Non-pigmented ciliary epithelial cell (primary cell): ENCODE results near the gene GPR143.

Source experiments
- DNase-seq: peaks from one replicate; pipeline ENCODE4 v3.0.0-alpha.2; 2010; ENCODE audit warnings: low read depth

The GPR143 gene

DNA sequence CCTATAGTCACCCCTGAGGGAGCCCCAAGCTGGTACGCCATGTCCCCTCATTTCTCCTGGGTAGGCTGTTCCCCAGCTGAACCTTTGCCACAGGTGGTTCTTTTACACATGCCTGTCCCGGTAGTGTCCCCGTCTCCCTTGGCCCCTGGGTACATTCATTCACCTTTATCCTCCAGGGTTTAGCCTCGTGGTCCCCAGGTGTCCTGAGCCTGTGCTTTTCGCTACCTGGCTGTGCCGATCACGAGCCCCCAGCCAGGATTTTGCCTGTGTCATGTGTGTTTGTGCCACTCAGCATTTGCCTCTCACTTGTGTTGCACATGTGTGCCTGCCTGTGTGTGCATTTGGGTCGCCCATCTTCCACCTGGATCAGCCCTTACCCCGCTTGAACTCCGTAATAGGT is 57.6 kb downstream of the GPR143 start:
- no peak for DNase-seq

DNA sequence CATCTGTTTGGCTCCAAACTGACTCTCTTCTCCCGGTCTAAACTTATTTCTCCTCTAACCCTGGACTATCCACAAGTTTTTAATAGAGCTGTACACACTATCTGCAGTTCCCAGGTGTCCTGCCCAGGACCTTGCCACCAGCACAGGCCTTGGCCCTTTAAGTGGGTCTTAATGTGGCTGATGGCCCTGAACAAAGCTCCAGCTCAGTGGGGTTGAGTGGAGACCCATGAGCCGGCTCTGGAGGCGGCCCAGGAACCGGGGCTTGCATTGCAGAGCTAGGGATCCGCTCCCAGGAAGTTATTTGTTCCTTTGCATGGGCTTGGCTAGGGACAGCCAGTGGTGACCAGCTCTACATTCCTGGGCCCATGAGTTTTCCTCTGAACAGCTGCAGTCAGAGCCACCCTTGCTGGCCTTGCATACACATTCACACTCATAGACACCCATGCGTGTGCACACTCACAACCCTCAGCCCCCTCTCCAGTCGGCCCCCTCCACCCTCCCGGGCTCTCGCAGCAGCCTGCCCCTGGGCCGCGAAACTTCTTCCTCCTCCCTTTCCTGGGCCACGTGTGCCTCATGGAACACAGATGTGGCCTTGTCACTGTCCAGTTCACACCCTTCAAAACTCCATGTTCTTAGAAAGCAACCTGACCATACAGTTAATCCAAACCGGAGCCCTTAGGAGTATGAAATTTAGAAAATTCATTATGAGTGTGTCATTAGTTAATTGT is 58.2 kb downstream of the GPR143 start:
- no peak for DNase-seq

DNA sequence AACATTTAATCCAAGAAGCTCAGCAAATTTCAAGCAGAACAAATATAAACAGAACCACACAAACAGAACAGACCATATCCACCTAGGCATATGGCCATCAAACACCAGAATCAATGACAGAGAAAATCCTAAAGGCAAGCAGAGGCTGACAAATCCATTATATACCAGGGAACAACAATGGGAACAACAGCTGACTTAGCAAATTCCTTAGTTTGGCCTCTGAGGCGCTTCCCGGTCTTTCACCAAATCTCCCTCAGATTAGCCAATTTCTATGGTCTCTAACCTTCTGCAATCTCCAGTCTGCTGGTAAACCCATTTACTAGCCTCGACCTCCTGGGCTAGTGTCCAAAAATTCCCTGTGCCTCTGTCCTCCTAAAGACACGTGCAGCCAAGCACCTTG is 59.2 kb downstream of the GPR143 start:
- DNase-seq: no peak

DNA sequence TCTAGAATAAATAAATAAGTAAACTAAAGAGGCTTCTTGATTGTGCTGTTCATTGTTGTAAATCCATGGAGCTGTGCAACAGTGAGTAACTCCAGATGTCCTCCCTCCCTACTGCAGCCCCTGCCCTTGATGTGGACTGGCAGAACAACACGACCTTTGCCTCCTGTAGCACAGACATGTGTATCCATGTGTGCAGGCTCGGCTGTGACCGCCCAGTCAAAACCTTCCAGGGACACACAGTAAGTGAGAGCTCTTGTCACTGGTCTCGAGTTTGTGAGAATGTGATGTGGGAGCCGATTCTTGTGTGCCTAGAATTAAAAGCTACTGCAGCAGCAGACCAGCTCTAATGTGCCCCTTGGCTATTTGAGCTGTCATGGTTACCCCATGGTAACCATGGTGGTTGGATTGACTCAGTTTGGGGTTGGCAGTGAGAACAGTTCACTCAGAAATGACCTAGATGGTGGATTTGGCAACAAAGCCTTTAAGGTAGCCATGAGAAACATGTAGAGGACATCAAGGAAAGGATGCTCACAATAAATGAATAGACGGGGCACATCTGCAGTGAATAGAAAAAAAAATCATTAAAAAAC is 60.7 kb downstream of the GPR143 start:
- DNase-seq: no peak

DNA sequence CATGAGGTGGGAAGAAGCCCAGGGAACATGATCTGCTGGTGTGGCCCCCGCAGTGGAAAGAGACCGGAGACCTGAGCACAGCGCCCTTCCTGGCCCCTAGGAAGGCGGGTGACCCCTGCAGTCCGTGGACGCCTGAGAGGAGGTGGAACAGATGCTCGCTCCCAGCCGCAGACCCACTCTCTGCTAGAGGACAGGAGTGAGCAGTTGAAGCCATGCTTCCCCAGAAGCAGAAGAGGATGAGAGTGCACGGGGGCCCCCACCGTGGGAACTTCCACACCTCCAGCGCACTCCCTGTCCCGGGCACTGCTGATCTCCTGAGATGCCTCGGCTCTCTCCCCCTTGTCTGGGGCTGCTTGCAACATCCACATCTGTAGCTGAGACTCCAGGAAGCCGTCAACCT is 62.2 kb downstream of the GPR143 start:
- no peak for DNase-seq

DNA sequence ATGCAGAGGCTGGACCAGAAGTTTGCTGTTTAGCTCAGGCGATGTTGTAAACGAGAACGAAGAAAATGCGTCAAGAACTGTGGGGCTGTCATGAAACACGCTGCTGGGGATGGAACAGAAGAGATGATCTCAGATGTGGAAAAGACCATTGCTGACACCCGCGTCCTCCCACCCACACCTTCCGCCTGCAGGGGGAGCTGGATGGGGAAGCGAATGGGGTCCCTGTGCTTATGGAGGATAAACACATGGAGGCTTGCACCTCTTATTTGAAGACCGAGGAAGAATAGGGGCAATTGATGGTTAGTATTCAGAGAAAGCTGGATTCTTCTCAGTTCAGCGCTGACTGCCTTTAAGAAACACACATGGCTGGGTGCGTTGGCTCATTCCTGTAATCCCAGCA is 63.9 kb downstream of the GPR143 start:
- DNase-seq: no peak

DNA sequence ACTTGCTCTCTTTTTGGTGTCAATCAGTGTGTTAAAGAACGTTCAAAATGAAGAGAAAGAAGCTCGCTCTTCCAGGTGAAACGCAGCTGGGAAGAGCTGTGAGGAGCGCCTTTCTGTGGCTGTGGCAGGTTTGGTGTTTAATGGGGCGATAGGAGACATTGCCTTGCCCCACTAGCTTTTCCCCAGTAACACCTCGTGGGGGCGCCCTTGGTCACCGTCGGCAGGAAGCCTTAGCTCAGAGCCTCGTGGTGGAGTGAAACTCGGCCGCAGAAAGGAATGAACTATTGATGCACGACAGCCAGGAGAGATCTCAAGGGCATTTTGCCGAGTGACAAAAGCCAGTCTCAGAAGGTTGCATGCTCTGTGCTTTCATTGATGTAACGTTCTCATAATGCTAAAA is 65.1 kb downstream of the GPR143 start:
- no peak for DNase-seq

DNA sequence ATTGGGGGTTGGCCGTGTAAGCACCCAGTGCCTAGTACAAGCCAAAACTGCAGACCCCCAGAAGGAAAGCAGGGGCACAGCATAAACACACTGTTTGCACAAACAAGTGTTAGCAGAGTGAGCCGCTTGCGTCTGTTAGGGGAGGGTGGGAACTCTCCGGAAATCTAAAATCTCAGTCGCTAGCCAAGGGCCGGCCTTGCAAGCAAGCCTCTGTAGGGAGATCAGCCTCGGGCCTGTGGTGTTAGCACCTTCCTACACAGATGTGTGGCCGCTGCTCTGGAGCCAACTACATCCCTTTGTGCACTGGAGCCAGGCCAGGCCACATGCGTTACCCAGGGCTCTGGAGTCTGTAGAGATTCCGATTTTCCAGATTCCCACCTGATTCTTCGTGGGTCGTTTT is 67.1 kb downstream of the GPR143 start:
- DNase-seq: no peak

DNA sequence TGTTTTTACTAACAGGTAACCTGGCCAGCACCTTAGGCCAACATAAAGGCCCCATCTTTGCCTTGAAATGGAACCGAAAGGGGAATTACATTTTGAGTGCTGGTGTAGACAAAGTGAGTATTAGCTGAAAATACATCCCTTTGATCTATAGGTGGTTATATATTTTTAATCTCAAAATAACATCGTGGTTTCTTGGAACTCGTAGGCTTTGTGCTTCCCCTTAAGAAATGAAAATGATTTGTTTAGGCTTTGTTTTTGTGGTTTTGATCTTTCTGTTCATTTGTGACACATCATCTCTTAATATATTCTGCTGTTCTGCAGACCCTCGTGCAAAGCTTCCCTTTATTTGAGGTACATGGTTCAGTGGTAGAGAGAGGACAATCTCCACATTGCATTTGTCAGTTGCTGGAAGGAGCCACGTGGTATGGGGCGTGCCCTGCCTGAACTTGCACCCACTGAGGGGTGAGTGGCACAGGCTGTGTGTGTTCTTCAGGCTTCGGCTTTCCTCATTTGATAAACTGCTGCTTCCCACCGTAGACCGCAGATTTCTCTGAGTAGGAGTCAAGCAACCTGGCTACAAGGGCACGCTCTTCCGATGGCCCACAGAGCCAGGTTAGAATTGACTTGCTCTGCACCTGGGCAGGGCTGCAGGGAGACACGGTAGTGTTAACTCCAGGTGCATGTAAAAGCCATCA is 72.2 kb downstream of the GPR143 start:
- no peak for DNase-seq

DNA sequence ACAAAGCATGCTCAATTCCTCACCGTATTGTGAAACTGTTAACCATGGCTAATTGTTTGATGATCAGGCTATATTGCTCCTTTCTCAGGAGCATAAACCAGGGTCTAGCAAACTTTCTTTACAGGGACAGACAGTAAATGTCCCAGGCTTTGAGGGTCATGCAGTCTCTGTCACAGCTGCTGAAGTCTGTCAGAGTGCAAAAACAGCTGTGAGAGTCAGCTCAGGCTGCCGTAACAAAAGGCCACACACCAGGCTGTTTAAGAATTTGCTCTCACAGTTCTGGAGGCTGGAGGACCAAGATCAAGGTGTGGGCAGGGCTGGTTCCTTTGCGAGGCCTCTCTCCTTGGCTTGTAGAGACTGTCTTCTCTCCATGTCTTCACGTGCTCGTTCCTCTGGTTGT is 75.6 kb downstream of the GPR143 start:
- no peak for DNase-seq

DNA sequence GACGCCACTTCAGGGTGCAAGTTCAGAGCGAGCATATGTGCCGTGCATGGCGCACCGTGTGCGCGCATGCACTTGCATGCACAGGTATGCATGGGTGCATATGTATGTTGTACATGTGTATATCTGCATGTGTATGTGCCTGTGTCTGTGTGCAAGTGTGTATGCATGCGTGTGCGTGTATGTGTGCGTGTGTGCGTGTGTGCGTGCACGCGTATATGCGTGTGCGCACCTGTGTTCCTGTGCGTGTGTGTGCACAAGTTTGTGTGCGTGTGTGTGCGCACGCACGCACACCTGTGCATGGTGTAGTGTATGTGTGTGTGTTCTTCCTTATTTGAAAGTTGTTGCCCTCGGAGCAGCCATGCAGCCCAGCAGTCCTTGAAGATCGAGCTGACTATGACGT is 76.8 kb downstream of the GPR143 start:
- no peak for DNase-seq

DNA sequence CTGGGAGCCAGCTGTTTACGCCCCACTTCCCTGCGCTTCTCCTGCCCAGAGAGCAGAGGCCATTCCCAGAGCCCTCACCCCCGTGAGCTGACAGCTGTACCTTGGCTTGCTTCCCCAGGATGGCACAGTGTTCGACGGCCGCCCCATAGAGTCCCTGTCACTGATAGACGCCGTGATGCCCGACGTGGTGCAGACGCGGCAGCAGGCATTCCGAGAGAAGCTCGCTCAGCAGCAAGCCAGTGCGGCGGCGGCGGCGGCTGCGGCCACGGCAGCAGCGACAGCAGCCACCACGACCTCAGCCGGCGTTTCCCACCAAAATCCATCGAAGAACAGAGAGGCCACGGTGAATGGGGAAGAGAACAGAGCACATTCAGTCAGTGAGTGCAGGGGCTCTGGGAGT is 77.7 kb downstream of the GPR143 start:
- DNase-seq: no peak

DNA sequence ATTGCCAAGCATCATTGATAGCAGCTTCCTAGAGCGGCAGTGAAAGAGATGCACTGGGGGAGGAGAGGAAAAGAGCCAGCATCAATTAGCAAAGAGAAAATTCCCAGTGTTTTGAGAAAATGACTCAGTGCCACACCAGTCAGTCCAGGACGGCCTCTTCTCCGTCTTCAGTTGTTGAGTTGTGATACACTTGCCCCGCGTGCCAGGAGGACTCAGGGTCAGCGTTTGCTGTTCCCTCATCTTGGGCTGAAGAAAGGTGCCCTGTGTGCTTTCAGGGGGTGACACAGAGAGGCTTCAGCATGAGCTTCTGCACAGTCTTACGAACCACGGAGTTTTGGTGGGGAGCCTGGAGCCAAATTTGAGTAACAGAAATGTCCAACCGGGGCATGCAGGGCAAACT is 82.3 kb downstream of the GPR143 start:
- DNase-seq: no peak

DNA sequence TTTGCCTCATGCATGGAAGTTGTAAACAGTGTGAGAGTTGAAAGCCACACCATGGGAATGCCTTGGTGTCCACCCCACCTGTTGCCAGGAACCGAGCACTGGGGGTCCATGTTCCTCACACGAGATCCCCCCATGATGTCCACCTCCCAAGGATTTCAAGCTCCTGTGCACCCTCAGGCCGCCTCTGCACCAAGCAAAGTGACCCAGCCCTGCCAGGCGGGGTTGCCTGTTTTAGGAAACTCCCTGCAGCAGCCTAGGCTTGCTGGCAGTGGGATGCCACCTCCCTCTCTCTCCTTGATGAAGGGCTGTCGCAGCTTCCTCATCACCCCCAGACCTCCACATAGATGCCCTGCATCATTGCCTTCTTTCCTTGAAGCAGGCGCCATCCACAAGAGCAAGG is 82.8 kb downstream of the GPR143 start:
- no peak for DNase-seq

DNA sequence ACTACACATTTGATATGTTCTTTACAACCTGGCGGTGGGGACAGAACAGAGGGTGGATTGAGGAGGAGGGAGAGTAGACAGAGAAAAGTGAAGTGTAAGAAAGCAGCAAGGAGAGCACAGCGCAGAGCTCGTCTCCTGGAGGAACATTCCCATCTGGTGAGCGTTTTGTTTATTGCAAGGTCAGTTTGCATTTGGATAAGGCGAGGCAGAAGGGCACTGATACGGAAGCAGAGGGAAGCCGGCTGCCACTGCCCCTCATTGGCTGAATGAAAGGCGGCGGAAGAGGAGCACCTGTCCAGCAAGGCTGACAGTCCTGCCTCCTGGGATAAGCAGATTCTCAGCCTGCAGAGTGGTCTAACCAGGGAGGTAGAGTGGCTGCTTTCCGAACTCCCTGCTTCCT is 83.2 kb downstream of the GPR143 start:
- no peak for DNase-seq

DNA sequence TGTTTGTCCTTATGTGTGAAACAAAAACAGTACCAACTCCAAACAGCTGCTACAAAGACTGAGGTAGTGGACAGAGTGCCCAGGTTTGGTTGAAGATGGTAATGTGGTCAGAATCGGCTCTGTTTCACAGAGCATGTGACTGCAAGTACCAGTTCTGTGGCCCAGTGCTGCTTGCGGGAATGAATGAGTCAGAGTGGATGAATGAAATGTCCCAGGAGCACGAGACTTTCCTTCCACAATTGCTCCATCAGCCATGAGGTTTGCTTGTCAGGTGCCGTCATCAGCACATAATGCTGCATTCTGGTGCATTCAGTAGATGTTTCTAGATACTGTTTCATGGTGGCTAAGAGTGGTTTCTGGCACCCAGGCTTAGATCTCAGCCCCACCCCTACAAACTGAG is 84.2 kb downstream of the GPR143 start:
- DNase-seq: no peak

DNA sequence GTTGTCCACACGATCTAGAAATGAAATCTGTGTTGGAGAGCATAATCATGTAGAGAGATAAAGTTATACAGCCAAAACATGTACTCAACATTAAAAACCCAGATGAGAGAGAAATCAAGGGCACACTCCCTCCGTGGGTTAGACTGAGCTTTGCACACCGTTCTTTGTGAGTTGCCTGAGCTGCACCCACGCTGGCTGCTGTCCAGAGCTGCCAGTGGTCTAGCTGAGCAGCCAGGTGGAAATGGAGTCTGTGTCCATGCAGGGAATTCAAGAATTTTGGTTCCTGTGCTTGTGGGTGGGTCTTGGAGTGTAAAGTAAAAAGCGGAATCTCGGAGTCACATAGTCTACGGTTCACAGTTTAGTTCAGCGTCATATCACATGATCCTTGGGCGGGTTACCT is 84.6 kb downstream of the GPR143 start:
- DNase-seq: no peak

DNA sequence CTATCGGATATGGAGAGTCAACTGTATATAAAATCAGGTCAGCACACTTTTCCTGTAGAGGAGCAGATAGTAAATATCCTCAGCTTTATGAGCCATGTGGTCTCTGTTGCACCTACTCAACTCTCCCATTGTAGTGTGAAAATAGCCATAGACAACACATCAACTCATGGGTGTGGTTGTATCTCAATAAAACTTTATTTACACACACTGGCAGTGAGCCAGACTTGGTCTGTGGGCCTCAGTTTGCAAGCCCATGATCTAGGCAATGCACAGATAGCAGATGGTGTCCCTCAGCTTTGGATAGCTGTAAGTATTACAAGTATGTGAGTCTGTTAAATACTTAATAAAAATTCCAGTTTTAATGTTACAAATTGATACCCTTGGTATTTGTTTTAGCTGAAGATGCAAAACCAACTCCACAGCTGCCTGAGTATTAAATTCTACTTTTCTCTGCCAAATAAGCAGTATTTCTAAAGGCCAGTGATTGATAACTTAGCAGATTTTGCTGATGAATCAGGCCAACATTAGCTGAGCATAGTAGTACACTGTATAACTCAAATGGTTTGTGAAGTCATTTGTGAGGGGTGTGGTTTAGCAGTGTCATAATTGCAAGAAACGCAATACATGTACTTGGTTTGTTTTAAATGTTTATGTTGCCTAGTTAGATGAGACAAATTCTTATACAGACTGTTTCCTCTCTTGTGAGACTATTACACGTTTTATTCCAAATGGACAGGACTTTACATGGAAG is 87.3 kb downstream of the GPR143 start:
- no peak for DNase-seq

DNA sequence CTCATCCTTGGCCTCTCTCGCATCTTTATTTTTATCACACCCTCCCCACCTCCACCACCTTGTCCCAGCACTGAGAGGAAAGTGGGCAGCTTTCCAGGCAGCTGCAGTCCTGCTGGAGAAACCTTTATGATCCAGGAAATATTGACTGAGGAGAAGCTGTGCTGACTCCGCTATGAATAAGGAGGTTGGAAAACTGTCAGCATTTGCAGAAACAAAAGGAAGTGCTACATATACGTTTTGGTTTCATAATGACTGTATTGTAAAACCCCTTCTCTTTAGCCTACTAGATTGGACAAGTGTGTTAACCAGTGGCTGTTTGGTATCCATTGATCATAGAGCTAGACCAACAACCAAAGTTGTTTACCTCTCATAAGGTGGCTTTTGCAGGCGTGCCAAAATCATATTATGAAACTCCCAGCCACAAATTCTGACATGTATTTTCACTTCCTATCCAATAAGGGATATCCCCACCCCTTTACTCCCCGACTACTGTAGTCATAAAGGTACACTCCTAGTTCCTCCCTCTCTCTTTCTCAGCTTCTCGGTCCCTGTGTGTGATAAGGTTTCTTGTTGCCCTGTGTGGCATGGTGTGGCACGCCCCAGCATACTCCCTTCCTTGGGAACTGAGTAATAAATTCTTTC is 88.4 kb downstream of the GPR143 start:
- DNase-seq: no peak

DNA sequence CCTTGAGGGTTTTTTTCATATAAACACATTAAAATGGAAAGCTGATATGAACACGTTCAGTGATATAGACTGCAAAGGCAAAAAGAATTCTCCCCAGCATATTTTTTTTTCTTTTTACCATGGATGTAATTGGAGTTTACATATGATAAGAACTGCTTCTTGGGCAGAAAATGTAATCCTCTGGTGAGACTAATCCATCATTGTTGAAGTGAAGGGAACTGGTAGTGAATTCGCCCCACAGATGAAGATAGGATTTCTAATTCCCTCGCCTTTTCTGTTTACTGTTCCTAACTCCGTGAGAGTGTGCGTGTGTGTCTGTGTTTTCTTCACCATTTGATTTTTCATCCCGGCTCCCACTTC is 88.9 kb downstream of the GPR143 start:
- DNase-seq: no peak

DNA sequence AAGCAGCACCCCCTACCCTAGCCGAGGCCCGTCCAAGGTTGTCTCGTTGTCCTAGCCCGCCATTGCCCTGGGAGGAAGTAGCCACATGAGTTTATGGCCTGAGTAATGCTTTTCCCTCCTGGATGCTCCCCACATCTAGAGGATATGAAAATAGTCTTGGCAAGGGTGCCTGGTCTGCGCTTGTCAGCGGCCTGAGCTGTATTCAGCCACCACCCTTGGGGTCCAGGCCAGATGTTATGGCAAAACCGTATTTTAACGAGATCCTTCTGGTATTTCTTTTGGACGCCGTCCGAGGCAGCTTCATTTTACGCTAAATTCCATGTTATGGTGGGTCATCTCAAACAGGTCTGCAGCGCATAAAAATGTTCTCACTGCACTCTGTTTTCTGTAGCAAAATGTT is 89.3 kb downstream of the GPR143 start:
- no peak for DNase-seq
